HG02884 (cell line): ENCODE measurements around the gene IFNK.
A peak's percentile ranks its signal among the peaks of the same experiment; 100 is the strongest.

Experiments used
- ATAC-seq: cut with Tn5 transposase; IDR thresholded peaks from one replicate; pipeline ENCODE4 v1.9.1; 2021; ENCODE audit warnings: mild to moderate bottlenecking, moderate library complexity; ENCODE audit not compliant: unreplicated experiment

The IFNK gene

GRCh38 chr9:27510780-27511179, 13.3 kb upstream of the IFNK start:
- no peak for ATAC-seq

- ATAC-seq: no peak
Measured at GRCh38 chr9:27511771-27512170, 12.3 kb upstream of the IFNK start.

- ATAC-seq: no peak
Measured at GRCh38 chr9:27514551-27514950, 9.5 kb upstream of the IFNK start.

- no peak for ATAC-seq
Measured at GRCh38 chr9:27518006-27518405, 6.1 kb upstream of the IFNK start.

GRCh38 chr9:27518809-27519208, 5.3 kb upstream of the IFNK start:
- no peak for ATAC-seq

GRCh38 chr9:27519466-27520465, 4.3 kb upstream of the IFNK start:
- ATAC-seq: no peak

- no peak for ATAC-seq
Measured at GRCh38 chr9:27520986-27521385, 3.1 kb upstream of the IFNK start.

- ATAC-seq: no peak
Measured at GRCh38 chr9:27523141-27523540, 949 bp upstream of the IFNK start.

- ATAC-seq: no peak
Measured at GRCh38 chr9:27527702-27528075, 3.6 kb downstream of the IFNK start.

- peak; percentile 45 for ATAC-seq
Measured at GRCh38 chr9:27528076-27528885, 4.2 kb downstream of the IFNK start.

GRCh38 chr9:27528886-27529315, 4.8 kb downstream of the IFNK start:
- ATAC-seq: peak; percentile 42

- peak; percentile 71 for ATAC-seq
Measured at GRCh38 chr9:27529316-27530278, 5.5 kb downstream of the IFNK start, which contains the start of gene MOB3B. TSS of gene MOB3B (minus strand) at chr9:27529814. CDS start at chr9:27455550, 74,264 bp downstream.

- no peak for ATAC-seq
Measured at GRCh38 chr9:27530915-27531755, 7.0 kb downstream of the IFNK start.

- no peak for ATAC-seq
Measured at GRCh38 chr9:27532046-27532445, 8.0 kb downstream of the IFNK start.

GRCh38 chr9:27533311-27533710, 9.2 kb downstream of the IFNK start:
- no peak for ATAC-seq

- ATAC-seq: no peak
Measured at GRCh38 chr9:27534131-27534530, 10.0 kb downstream of the IFNK start.

- no peak for ATAC-seq
Measured at GRCh38 chr9:27534658-27535209, 10.6 kb downstream of the IFNK start.

- peak; percentile 61 for ATAC-seq
Measured at GRCh38 chr9:27535701-27536118, 11.6 kb downstream of the IFNK start.

GRCh38 chr9:27536168-27536567, 12.1 kb downstream of the IFNK start:
- no peak for ATAC-seq
